Measurements from ENCODE around the gene AMPD3. TPM values are rescaled to one million over a fixed set of nuclear protein-coding genes. Genes with fewer than 3 reads are reported as not detected.

Gene AMPD3
- total RNA-seq, 2 donors from 2014 or later, result 2.8 to 5.3 TPM

DNA sequence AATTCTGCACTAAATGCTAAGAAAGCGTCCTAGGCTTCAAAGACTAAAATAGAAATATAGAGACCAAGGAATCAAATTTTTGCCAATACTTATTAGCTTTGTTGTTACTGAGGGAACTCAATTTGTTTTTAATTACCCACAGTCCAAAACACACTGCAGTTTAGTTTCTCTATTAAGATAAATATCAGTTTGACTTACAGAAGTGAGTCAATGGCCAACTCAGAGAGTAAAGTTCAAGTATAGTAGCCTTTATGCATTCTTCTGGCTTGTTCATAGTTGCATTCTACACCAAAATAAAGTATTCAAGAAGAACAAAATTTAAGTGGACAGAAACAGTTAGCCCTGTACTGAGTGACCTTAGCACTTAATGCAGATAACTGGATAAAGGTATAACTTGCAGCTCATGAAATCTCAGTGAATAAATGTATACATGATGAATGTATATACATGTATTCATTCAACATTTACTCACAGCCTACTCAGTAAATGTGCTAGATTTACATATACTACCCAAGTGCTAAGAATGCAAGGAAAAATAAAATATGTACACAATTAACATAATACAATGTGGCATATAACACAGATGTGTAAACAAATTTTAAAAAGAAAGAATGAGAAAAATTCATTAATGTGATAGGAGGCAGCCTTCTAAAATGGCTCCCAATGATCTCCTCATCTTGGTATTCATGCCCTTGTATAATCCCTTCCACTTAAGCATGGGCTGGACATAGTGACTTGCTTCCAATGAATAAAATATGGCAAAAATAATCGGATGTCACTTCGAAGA lies 95.6 kb downstream of the AMPD3 start:
- Histone ChIP-seq H3K4me3 (no peak overlapping the region), H3K4me1 (no peaks in the 10 kb centered on the region), H3K36me3 (no peaks in the 10 kb centered on the region), H3K9me3 (no peaks in the 10 kb centered on the region), H3K27ac (no peak overlapping the region), H3K27me3 (no peaks in the 10 kb centered on the region)
- DNase-seq (ENCODE audit: low spot score), result no peak
- TF ChIP-seq, protein P1, sequence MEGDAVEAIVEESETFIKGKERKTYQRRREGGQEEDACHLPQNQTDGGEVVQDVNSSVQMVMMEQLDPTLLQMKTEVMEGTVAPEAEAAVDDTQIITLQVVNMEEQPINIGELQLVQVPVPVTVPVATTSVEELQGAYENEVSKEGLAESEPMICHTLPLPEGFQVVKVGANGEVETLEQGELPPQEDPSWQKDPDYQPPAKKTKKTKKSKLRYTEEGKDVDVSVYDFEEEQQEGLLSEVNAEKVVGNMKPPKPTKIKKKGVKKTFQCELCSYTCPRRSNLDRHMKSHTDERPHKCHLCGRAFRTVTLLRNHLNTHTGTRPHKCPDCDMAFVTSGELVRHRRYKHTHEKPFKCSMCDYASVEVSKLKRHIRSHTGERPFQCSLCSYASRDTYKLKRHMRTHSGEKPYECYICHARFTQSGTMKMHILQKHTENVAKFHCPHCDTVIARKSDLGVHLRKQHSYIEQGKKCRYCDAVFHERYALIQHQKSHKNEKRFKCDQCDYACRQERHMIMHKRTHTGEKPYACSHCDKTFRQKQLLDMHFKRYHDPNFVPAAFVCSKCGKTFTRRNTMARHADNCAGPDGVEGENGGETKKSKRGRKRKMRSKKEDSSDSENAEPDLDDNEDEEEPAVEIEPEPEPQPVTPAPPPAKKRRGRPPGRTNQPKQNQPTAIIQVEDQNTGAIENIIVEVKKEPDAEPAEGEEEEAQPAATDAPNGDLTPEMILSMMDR (IDR thresholded peaks at IDR 0.05), result no peak

DNA sequence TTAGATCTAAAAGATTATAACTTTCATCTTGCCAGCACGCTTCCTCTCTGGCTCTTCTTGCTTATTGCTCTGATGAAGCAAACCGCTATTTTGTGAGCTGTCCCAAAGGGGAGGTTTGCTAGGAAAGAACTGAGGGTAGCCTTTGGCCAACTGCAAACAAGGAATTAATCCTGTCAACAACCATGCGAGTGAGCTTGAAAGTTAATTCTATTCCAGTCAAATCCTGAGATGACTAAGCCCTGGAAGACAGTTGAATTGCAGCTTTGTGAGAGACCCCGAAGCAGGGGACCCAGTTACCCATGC lies 96.2 kb downstream of the AMPD3 start:
- DNase-seq (ENCODE audit: low spot score), result no peak
- no peak overlapping the region for H3K27ac ChIP-seq
- H3K9me3 ChIP-seq, result no peaks in the 10 kb centered on the region
- no peaks in the 10 kb centered on the region for H3K27me3 ChIP-seq
- no peak overlapping the region for H3K4me3 ChIP-seq
- no peaks in the 10 kb centered on the region for H3K36me3 ChIP-seq
- TF ChIP-seq, protein P1 (IDR thresholded peaks at IDR 0.05), result no peak
- H3K4me1 ChIP-seq, result no peaks in the 10 kb centered on the region

DNA sequence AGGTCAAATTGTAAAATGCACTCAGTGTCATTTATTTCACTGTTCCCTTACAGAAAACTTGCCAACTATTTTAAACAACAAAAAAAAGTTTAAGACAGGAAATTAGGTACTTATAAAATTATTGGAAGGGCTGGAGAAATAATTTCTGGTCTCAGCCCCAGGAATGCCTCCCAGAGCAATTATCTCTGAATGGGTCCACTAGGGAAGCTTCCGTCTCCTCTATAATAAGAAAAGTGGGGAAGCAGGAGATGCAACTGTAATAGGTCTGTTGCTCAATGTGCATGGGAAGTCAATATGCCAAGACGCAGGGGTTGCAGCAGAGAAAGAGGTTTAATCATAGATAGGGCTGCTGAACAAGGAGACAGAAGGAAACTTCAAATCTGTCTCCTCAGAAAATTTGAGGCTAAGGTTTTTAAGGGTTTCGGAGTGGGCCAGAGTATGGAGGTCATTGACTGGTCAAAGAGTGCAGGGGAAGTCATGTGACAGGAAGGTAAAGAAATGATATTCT lies 96.8 kb downstream of the AMPD3 start:
- Histone ChIP-seq H3K27me3 (no peaks in the 10 kb centered on the region), H3K9me3 (no peaks in the 10 kb centered on the region), H3K27ac (no peak overlapping the region), H3K36me3 (no peaks in the 10 kb centered on the region), H3K4me1 (no peaks in the 10 kb centered on the region), H3K4me3 (no peak overlapping the region)
- TF ChIP-seq, protein P1 (IDR thresholded peaks at IDR 0.05), result no peak
- DNase-seq (ENCODE audit: low spot score), result no peak

DNA sequence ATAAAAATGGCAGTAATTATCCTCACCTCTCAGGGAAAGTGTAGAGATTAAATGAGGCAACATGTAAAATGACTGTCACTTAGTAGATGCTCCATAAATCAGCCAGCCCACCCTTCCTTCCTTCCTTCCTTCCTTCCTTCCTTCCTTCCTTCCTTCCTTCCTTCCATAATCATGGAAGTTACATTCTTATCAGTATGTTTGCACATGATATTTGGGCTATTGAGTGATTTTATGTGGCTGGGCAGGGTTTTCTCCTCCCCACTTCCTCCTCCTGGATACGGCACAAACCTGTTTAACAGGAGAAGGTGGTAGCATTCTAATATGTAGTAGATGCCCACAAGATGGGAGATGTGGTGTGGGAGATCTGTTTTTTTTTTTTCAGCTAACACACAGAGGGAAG lies 101.5 kb downstream of the AMPD3 start:
- Histone ChIP-seq H3K4me1 (no peaks in the 10 kb centered on the region), H3K36me3 (no peaks in the 10 kb centered on the region), H3K4me3 (no peak overlapping the region), H3K9me3 (no peaks in the 10 kb centered on the region), H3K27ac (no peak overlapping the region), H3K27me3 (no peaks in the 10 kb centered on the region)
- DNase-seq (ENCODE audit: low spot score), result no peak
- TF ChIP-seq, protein P1 (IDR thresholded peaks at IDR 0.05), result no peak

MicroRNAs encoded within 50 kb of the gene (microRNA counts, 767-probe panel; counts per million panel counts)
- microRNA hsa-miR-4485, result 0 to 496 counts per million in 2 donors

Other genes with a start within 250 kb of the AMPD3 start
- 10 to 100 TPM; 22.8 to 23.9 TPM for gene SBF2, start 161.0 kb upstream of the AMPD3 start, total RNA-seq
- 100 to 1,000 TPM in 1 of 2 donors, 10 to 100 TPM in 1; 31.2 to 217 TPM for gene ADM, start 150.2 kb upstream of the AMPD3 start, total RNA-seq
- gene RNF141, start 85.9 kb downstream of the AMPD3 start, total RNA-seq, result 10 to 100 TPM; 22.9 to 29.8 TPM
- 10 to 100 TPM; 15.9 to 45.0 TPM for gene LYVE1, start 113.4 kb downstream of the AMPD3 start, total RNA-seq
- gene IRAG1, start 238.5 kb downstream of the AMPD3 start, total RNA-seq, result 10 to 100 TPM in 1 of 2 donors, 1 to 10 TPM in 1; 4.6 to 10.9 TPM

Data from right atrium auricular region (tissue), 2 donors.